Hippocampal formation (tissue), 2 donors: ENCODE measurements around the gene SMC1A.
"Not testable (repeated sequence)": the region's sequence is repeated elsewhere in the genome, so short reads cannot be mapped to it uniquely, and the experiment has no call there.

Source experiments
- DNase-seq, 2 donors: peaks; one replicate each; lab custom pipeline; 2025; lab: John Stamatoyannopoulos, UW

Gene SMC1A

GRCh38 chrX:53422086-53422860, at the start of gene SMC1A:
TSS of gene SMC1A (minus strand) at chrX:53422654. CDS start at chrX:53422600, 54 bp downstream.
- peak; percentile 84 to 94 for DNase-seq

- DNase-seq, result no peak
Measured at GRCh38 chrX:53471346-53471745, 48.9 kb upstream of the SMC1A start.

- DNase-seq, result not testable (repeated sequence)
Measured at GRCh38 chrX:53468659-53469058, 46.2 kb upstream of the SMC1A start.

GRCh38 chrX:53458082-53458481, 35.6 kb upstream of the SMC1A start:
- DNase-seq, result no peak

GRCh38 chrX:53456254-53456653, 33.8 kb upstream of the SMC1A start:
- DNase-seq, result no peak

- no peak for DNase-seq
Measured at GRCh38 chrX:53452812-53453211, 30.4 kb upstream of the SMC1A start.

GRCh38 chrX:53449632-53450031, 27.2 kb upstream of the SMC1A start:
- DNase-seq, result no peak

- no peak for DNase-seq
Measured at GRCh38 chrX:53447441-53447840, 25.0 kb upstream of the SMC1A start.

GRCh38 chrX:53445977-53446376, 23.5 kb upstream of the SMC1A start:
- DNase-seq, result no peak

GRCh38 chrX:53442322-53442631, 19.8 kb upstream of the SMC1A start:
- no peak for DNase-seq

- peak in 1 of 2 donors; percentile 32 for DNase-seq
Measured at GRCh38 chrX:53441531-53442321, 19.3 kb upstream of the SMC1A start.

GRCh38 chrX:53440621-53441517, 18.4 kb upstream of the SMC1A start:
- no peak for DNase-seq

- DNase-seq, result no peak
Measured at GRCh38 chrX:53440101-53440500, 17.6 kb upstream of the SMC1A start.

- DNase-seq, result no peak
Measured at GRCh38 chrX:53438832-53439230, 16.4 kb upstream of the SMC1A start.

- no peak for DNase-seq
Measured at GRCh38 chrX:53438174-53438831, 15.8 kb upstream of the SMC1A start.

- DNase-seq, result no peak
Measured at GRCh38 chrX:53437206-53437605, 14.8 kb upstream of the SMC1A start.

- peak; percentile 13 to 22 for DNase-seq
Measured at GRCh38 chrX:53435997-53436396, 13.5 kb upstream of the SMC1A start.

- DNase-seq, result peak; percentile 73 to 77
Measured at GRCh38 chrX:53433651-53434639, 11.5 kb upstream of the SMC1A start, which contains the start of gene HSD17B10. TSS of gene HSD17B10 (minus strand) at chrX:53434370. CDS start at chrX:53434345, 25 bp downstream.

- DNase-seq, result no peak
Measured at GRCh38 chrX:53430231-53430630, 7.8 kb upstream of the SMC1A start.

GRCh38 chrX:53429755-53430154, 7.3 kb upstream of the SMC1A start:
- DNase-seq, result no peak
